GM12892 (cell line): Measurements from ENCODE around the gene ZNF530.

ENCODE experiments used
- DNase-seq: peaks from one replicate; pipeline ENCODE4 v3.0.0; 2011; ENCODE audit not compliant: insufficient read length
- FAIRE-seq: peaks from 2 replicates; lab custom pipeline; 2011; peaks lifted over from hg19 to GRCh38; lab: Jason Lieb, UNC
- POLR2A ChIP-seq: IDR thresholded peaks from 2 replicates; pipeline ENCODE4 v1.6.1; 2011; ENCODE audit warnings: low read depth, low read length, control low read depth
- POLR2AphosphoS5 ChIP-seq: IDR thresholded peaks from 2 replicates; pipeline ENCODE4 v1.6.1; 2011; ENCODE audit warnings: low read depth, low read length, control low read depth
- TAF1 ChIP-seq: IDR thresholded peaks from 2 replicates; pipeline ENCODE4 v1.6.1; 2011; ENCODE audit warnings: low read depth, mild to moderate bottlenecking, control low read depth, low read length, borderline replicate concordance

ZNF530 gene

GRCh38 chr19:57576661-57577060 lies 23.0 kb upstream of the ZNF530 start:
- FAIRE-seq (no peak), DNase-seq (no peak)
- TF ChIP-seq POLR2AphosphoS5: no peak
- TF ChIP-seq TAF1: no peak
- no peak for TF ChIP-seq POLR2A

GRCh38 chr19:57578487-57579205 lies 21.0 kb upstream of the ZNF530 start, which contains the start of gene ZNF416:
Gene ZNF416 (minus strand): TSS chr19:57578911. CDS start chr19:57578704, 207 bp downstream.
- peak; percentile 99 for FAIRE-seq
- DNase-seq: peak; percentile 93
- no peak for TF ChIP-seq POLR2AphosphoS5
- no peak for TF ChIP-seq TAF1
- TF ChIP-seq POLR2A: no peak; the same call in 1 of the 2 replicates

- no peak for DNase-seq
- FAIRE-seq: no peak
- no peak for TF ChIP-seq POLR2A
- TF ChIP-seq POLR2AphosphoS5: no peak
- no peak for TF ChIP-seq TAF1
Observed at GRCh38 chr19:57583104-57583520, 16.6 kb upstream of the ZNF530 start.

GRCh38 chr19:57583521-57584416 lies 15.9 kb upstream of the ZNF530 start, which contains the start of gene ZIK1:
Gene ZIK1 (plus strand): TSS chr19:57584145. CDS start chr19:57584357, 212 bp downstream.
- peak; percentile 75 for FAIRE-seq

GRCh38 chr19:57587529-57587928 lies 12.2 kb upstream of the ZNF530 start:
- FAIRE-seq (no peak), DNase-seq (no peak)
- no peak for TF ChIP-seq TAF1
- no peak for TF ChIP-seq POLR2A

More at GRCh38 chr19:57583521-57584416, 15.9 kb upstream of the ZNF530 start, which contains the start of gene ZIK1:
- no peak for TF ChIP-seq POLR2AphosphoS5
- 0 out of 2 replicates have a peak, but pooled peaks have one; percentile 31 for TF ChIP-seq POLR2A
- peak; percentile 86 for DNase-seq

- FAIRE-seq (no peak), DNase-seq (no peak)
- TF ChIP-seq POLR2AphosphoS5: no peak
- TF ChIP-seq POLR2A: no peak
- no peak for TF ChIP-seq TAF1
Observed at GRCh38 chr19:57599377-57599760, 316 bp upstream of the ZNF530 start.

- no peak for DNase-seq
- no peak for FAIRE-seq
- TF ChIP-seq TAF1: no peak
- no peak for TF ChIP-seq POLR2A
- no peak for TF ChIP-seq POLR2AphosphoS5
Observed at GRCh38 chr19:57606931-57607330, 7.2 kb downstream of the ZNF530 start.

- DNase-seq: no peak
- TF ChIP-seq POLR2AphosphoS5 (no peak), TAF1 (no peak), POLR2A (no peak)
- no peak for FAIRE-seq
Observed at GRCh38 chr19:57611113-57611512, 11.4 kb downstream of the ZNF530 start.

- peak; percentile 91 for DNase-seq
- TF ChIP-seq TAF1 (peak; percentile 42; the same call in 1 of the 2 replicates), POLR2AphosphoS5 (peak; percentile 84), POLR2A (peak; percentile 79)
- peak; percentile 96 for FAIRE-seq
Observed at GRCh38 chr19:57613941-57614743, 14.5 kb downstream of the ZNF530 start, which contains the start of gene ZNF134. Gene ZNF134 (plus strand): TSS chr19:57614242. CDS start chr19:57619469, 5,227 bp downstream.

GRCh38 chr19:57615346-57615745 lies 15.7 kb downstream of the ZNF530 start:
- no peak for TF ChIP-seq TAF1
- no peak for TF ChIP-seq POLR2A
- no peak for TF ChIP-seq POLR2AphosphoS5
- DNase-seq (no peak), FAIRE-seq (no peak)

- TF ChIP-seq TAF1 (no peak), POLR2AphosphoS5 (no peak; the same call in 1 of the 2 replicates), POLR2A (no peak)
- no peak for FAIRE-seq
- no peak for DNase-seq
Observed at GRCh38 chr19:57620673-57621348, 21.1 kb downstream of the ZNF530 start.
